H9 (cell line): ENCODE results near the gene ACSBG1. TPM values are rescaled to one million over a fixed set of nuclear protein-coding genes. Genes with fewer than 3 reads are reported as not detected.

Experiments
- DNase-seq: peaks from one replicate; pipeline ENCODE4 v3.0.0-alpha.2; 2017
- H2AFZ ChIP-seq: one replicate; pipeline ENCODE4 v1.6.1; 2013; ENCODE audit warnings: mild to moderate bottlenecking, low read length, control low read depth, moderate library complexity
- H2AK5ac ChIP-seq: 2 replicates; pipeline ENCODE4 v1.6.1; 2013; ENCODE audit warnings: low read length, control low read depth, mixed read lengths; ENCODE audit not compliant: insufficient read length
- H2BK120ac ChIP-seq: one replicate; pipeline ENCODE4 v1.6.1; 2013; ENCODE audit warnings: low read depth, mild to moderate bottlenecking, low read length, control low read depth, inconsistent platforms; ENCODE audit not compliant: poor library complexity, severe bottlenecking
- H2BK12ac ChIP-seq: 2 replicates; pipeline ENCODE4 v1.6.1; 2013; ENCODE audit warnings: low read length, control low read depth, mixed read lengths, low read depth; ENCODE audit not compliant: insufficient read length
- H2BK15ac ChIP-seq: 2 replicates; pipeline ENCODE4 v1.6.1; 2013; ENCODE audit warnings: low read depth, low read length, control low read depth
- H2BK20ac ChIP-seq: one replicate; pipeline ENCODE4 v1.6.1; 2013; ENCODE audit warnings: low read depth, mild to moderate bottlenecking, low read length, control low read depth, inconsistent platforms; ENCODE audit not compliant: poor library complexity, severe bottlenecking
- H2BK5ac ChIP-seq: 2 replicates; pipeline ENCODE4 v1.6.1; 2013; ENCODE audit warnings: low read length, control low read depth, mixed read lengths; ENCODE audit not compliant: insufficient read length
- H3K14ac ChIP-seq: 2 replicates; pipeline ENCODE4 v1.6.1; 2013; ENCODE audit warnings: low read length, control low read depth; ENCODE audit not compliant: insufficient read depth
- H3K18ac ChIP-seq: 2 replicates; pipeline ENCODE4 v1.6.1; 2013; ENCODE audit warnings: low read depth, mild to moderate bottlenecking, mixed read lengths, low read length, control low read depth; ENCODE audit not compliant: insufficient read length
- H3K23ac ChIP-seq: 2 replicates; pipeline ENCODE4 v1.6.1; 2013; ENCODE audit warnings: low read length, control low read depth, mixed read lengths, low read depth; ENCODE audit not compliant: insufficient read length
- H3K23me2 ChIP-seq: 2 replicates; pipeline ENCODE4 v1.6.1; 2013; ENCODE audit warnings: low read depth, mild to moderate bottlenecking, mixed read lengths, low read length, control low read depth; ENCODE audit not compliant: insufficient read length, poor library complexity, severe bottlenecking
- H3K27ac ChIP-seq: 2 replicates; pipeline ENCODE4 v1.5.1; 2013; ENCODE audit warnings: low read length, control low read depth, mixed read lengths, low read depth; ENCODE audit not compliant: insufficient read length
- H3K27me3 ChIP-seq: 2 replicates; pipeline ENCODE4 v1.6.1; 2013; ENCODE audit warnings: low read length, control low read depth, inconsistent platforms; ENCODE audit not compliant: insufficient read depth
- H3K4ac ChIP-seq: 2 replicates; pipeline ENCODE4 v1.6.1; 2013; ENCODE audit warnings: low read depth, mild to moderate bottlenecking, control low read depth, inconsistent platforms, low read length, moderate library complexity
- H3K4me1 ChIP-seq: 2 replicates; pipeline ENCODE4 v1.6.1; 2013; ENCODE audit warnings: low read length, control low read depth, inconsistent platforms; ENCODE audit not compliant: insufficient read depth
- H3K4me2 ChIP-seq: 2 replicates; pipeline ENCODE4 v1.6.1; 2013; ENCODE audit warnings: low read length, control low read depth, mixed read lengths; ENCODE audit not compliant: insufficient read length, insufficient read depth
- H3K56ac ChIP-seq: 2 replicates; pipeline ENCODE4 v1.6.1; 2013; ENCODE audit warnings: low read depth, mild to moderate bottlenecking, mixed read lengths, low read length, control low read depth; ENCODE audit not compliant: insufficient read length
- H3K79me1 ChIP-seq: 2 replicates; pipeline ENCODE4 v1.6.1; 2013; ENCODE audit warnings: low read depth, mild to moderate bottlenecking, moderate library complexity, low read length, control low read depth, inconsistent platforms; ENCODE audit not compliant: insufficient read depth, poor library complexity, severe bottlenecking
- H3K79me2 ChIP-seq: 2 replicates; pipeline ENCODE4 v1.6.1; 2013; ENCODE audit warnings: low read length, control low read depth, inconsistent platforms; ENCODE audit not compliant: insufficient read depth
- H3K9ac ChIP-seq: 2 replicates; pipeline ENCODE4 v1.6.1; 2013; ENCODE audit warnings: low read length, control low read depth, mixed read lengths; ENCODE audit not compliant: insufficient read length; ENCODE audit errors: extremely low read depth
- H3K9me3 ChIP-seq: one replicate; pipeline ENCODE4 v1.6.1; 2013; ENCODE audit warnings: low read depth, low read length, inconsistent platforms; ENCODE audit not compliant: control insufficient read depth
- H3T11ph ChIP-seq: one replicate; pipeline ENCODE4 v1.6.1; 2013; ENCODE audit warnings: mild to moderate bottlenecking, low read length, control low read depth, inconsistent platforms
- H4K20me1 ChIP-seq: one replicate; pipeline ENCODE4 v1.6.1; 2013; ENCODE audit not compliant: control insufficient read depth, insufficient read length, insufficient read depth
- H4K5ac ChIP-seq: 2 replicates; pipeline ENCODE4 v1.6.1; 2013; ENCODE audit warnings: low read depth, mild to moderate bottlenecking, mixed read lengths, low read length, control low read depth; ENCODE audit not compliant: insufficient read length
- H4K8ac ChIP-seq: replicated peaks from 2 replicates; pipeline ENCODE4 v1.6.1; 2013; ENCODE audit warnings: low read length, control low read depth, mixed read lengths, low read depth; ENCODE audit not compliant: insufficient read length
- H4K91ac ChIP-seq: 2 replicates; pipeline ENCODE4 v1.6.1; 2013; ENCODE audit warnings: low read depth, mild to moderate bottlenecking, moderate library complexity, mixed read lengths, low read length, control low read depth; ENCODE audit not compliant: insufficient read length
- H3K27ac Mint-ChIP-seq, 3 experiments: 2 replicates in 2 of 3; 3 replicates in 1 of 3; pipeline ENCODE4 v1.8.0; 2020 to 2021; ENCODE audit warnings: mixed read lengths in 3 of 3, mild to moderate bottlenecking in 1 of 3, moderate library complexity in 1 of 3
- H3K27me3 Mint-ChIP-seq: 2 replicates; pipeline ENCODE4 v1.8.0; 2021; ENCODE audit warnings: low read depth, mild to moderate bottlenecking, moderate library complexity, mixed read lengths
- H3K36me3 Mint-ChIP-seq, 3 experiments: 2 replicates in 2 of 3; 3 replicates in 1 of 3; pipeline ENCODE4 v1.8.0; 2020 to 2021; ENCODE audit warnings: low read depth in 3 of 3, mixed read lengths in 3 of 3; ENCODE audit not compliant: insufficient read depth in 1 of 3
- H3K4me1 Mint-ChIP-seq, 2 experiments: 2 replicates each; pipeline ENCODE4 v1.8.0; 2020; ENCODE audit warnings: mixed read lengths in 2 of 2
- H3K4me3 Mint-ChIP-seq, 2 experiments: 2 replicates in 1 of 2; 3 replicates in 1 of 2; pipeline ENCODE4 v1.8.0; 2020 to 2021; ENCODE audit warnings: mild to moderate bottlenecking in 2 of 2, mixed read lengths in 2 of 2, moderate library complexity in 1 of 2
- H3K9me3 Mint-ChIP-seq, 2 experiments: 2 replicates in 1 of 2; 3 replicates in 1 of 2; pipeline ENCODE4 v1.8.0; 2020; ENCODE audit warnings: mild to moderate bottlenecking in 2 of 2, mixed read lengths in 2 of 2, moderate library complexity in 1 of 2
- WGBS: extraction: QIAGEN DNeasy Blood & Tissue Kit; methylation state at CpG from one replicate; pipeline ENCODE4 v1.1.7; 2013; ENCODE audit warnings: missing lambda C conversion rate, low lambda C conversion rate, mixed read lengths; ENCODE audit not compliant: insufficient read length; ENCODE audit errors: extremely low coverage; 5-methylcytosine and 5-hydroxymethylcytosine counted together
- total RNA-seq: library from RNA; stranded (reverse); gene quantifications from 2 replicates; pipeline ENCODE4 v1.2.1, GENCODE V29; 2021
- TF ChIP-seq, protein P1 (sequence below): fragments of 200-600 bp; sonication (generic); conservative IDR thresholded peaks from 3 replicates; pipeline ENCODE4 v1.8.0; 2021; ENCODE audit warnings: antibody characterized with exemption, mild to moderate bottlenecking

Gene ACSBG1
- total RNA-seq, 1 experiment from 2014 or later: 2.2 TPM

DNA sequence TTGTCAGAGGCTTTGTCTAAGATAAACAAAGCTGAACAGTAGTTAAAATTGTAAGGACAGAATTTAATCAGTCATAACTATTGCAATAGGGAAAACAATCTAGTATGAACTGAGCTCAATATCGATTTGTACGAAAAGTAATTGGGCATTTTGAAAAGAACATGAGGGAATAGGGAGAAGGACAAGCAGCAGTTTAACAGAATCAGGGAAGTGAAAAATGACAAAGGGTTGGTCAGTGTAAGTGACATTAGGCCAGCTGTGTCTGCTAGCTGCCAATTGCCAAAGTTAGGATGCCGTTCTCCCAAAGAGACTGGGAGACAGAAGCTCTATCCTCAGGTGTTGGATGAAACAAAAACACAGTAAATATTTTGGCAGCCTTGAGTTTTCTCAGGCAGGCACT lies 26.7 kb upstream of the ACSBG1 start:
- Histone ChIP-seq H3K27ac (no peak overlapping the region), H4K5ac (no peak overlapping the region), H2AK5ac (no peak overlapping the region), H3K14ac (no peak overlapping the region), H3K4ac (no peak overlapping the region), H4K8ac (no peak overlapping the region), H2BK5ac (no peak overlapping the region), H2BK15ac (no peak overlapping the region), H4K20me1 (no peaks in the 10 kb centered on the region), H2AFZ (no peak overlapping the region), H3K79me2 (no peaks in the 10 kb centered on the region), H3K23ac (no peak overlapping the region), H3K79me1 (no peaks in the 10 kb centered on the region), H2BK12ac (no peak overlapping the region), H3K4me1 (no peaks in the 10 kb centered on the region), H2BK120ac (no peak overlapping the region), H4K91ac (no peak overlapping the region), H3T11ph (no peak overlapping the region), H2BK20ac (no peak overlapping the region), H3K9ac (no peak overlapping the region), H3K27me3 (no peaks in the 10 kb centered on the region), H3K18ac (no peak overlapping the region), H3K4me2 (no peak overlapping the region), H3K56ac (no peak overlapping the region), H3K23me2 (peaks cover 4% of the 10 kb centered on the region), H3K9me3 (no peaks in the 10 kb centered on the region)
- TF ChIP-seq, protein P1, sequence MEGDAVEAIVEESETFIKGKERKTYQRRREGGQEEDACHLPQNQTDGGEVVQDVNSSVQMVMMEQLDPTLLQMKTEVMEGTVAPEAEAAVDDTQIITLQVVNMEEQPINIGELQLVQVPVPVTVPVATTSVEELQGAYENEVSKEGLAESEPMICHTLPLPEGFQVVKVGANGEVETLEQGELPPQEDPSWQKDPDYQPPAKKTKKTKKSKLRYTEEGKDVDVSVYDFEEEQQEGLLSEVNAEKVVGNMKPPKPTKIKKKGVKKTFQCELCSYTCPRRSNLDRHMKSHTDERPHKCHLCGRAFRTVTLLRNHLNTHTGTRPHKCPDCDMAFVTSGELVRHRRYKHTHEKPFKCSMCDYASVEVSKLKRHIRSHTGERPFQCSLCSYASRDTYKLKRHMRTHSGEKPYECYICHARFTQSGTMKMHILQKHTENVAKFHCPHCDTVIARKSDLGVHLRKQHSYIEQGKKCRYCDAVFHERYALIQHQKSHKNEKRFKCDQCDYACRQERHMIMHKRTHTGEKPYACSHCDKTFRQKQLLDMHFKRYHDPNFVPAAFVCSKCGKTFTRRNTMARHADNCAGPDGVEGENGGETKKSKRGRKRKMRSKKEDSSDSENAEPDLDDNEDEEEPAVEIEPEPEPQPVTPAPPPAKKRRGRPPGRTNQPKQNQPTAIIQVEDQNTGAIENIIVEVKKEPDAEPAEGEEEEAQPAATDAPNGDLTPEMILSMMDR: no peak
- Mint-ChIP-seq H3K27me3 (no peaks in the 10 kb centered on the region; the same call in 1 of the 2 replicates), H3K9me3 (no peaks in the 10 kb centered on the region), H3K36me3 (no peaks in the 10 kb centered on the region), H3K4me3 (no peak overlapping the region), H3K4me1 (0 out of 4 replicates have a peak, but pooled peaks cover 0 to 2% of the 10 kb centered on the region in 2 experiments), H3K27ac (no peak overlapping the region)
- WGBS: no CpG with 5 or more reads among the region's 3 CpGs
- no peak for DNase-seq
